T47D (cell line): ENCODE data around the gene PPP5C.
"Not testable (repeated sequence)": the region's sequence is repeated elsewhere in the genome, so short reads cannot be mapped to it uniquely, and the experiment has no call there.

Source experiments
- DNase-seq, 2 experiments: peaks; one replicate each; pipeline versions ENCODE4 v3.0.0 to v3.0.0-alpha.2; 2011 to 2012; ENCODE audit warnings: low read depth in 1 of 2, low spot score in 1 of 2
- JUND ChIP-seq: IDR thresholded peaks from 2 replicates; pipeline ENCODE4 v1.6.1; 2012; ENCODE audit warnings: low read depth
- in situ Hi-C: cut with HindIII; loops from 2 replicates; pipeline ENCODE4 v1.10.0; 2016; ENCODE audit warnings: low sequenced_read_pairs, low pct_unique_long_range_greater_than_20kb

Gene PPP5C

DNA sequence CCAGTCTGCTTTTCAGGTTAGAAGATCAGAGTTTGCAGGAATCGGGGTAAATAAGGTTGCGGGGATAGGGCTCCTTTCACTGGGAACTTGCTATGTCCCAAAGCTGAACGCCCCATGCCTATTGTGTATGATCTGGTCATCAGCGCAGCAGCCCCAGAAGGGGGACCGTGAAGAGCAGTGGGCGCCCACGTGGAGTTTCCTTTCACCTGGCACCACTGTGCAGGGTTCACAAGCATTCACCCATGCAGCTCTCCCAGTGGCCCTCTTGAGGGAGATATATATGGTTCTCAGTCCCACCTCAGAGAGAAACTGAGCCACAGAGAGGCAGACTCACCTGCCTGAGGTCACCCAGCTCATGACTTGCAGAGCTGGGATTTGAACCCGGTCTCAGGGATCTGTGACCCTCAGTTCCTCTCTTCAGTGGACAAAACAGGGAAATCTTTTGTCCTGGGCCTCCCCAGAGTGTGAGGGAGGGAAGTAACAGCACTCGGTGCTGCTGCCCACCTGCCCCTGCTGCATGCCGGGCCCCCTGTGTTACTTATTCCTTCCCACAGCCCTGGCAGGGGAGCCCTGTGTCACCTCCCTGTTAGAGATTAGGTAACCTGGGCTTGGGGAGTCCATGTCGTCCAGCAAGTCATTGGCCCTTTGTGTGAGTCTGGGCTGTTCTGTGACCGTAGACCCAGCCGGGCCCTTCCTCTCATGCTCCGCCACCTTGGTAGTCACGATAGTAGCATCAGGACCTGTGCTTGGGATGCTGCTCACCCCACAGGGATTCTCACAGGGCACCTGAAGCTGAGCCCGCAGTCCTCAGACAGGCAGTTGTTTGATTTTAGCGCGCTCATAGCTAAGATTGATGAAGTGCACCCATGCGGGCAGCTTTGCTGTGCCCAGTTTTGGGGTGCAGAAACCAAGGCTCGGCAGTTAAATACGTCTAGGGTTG, 27.9 kb downstream of the PPP5C start:
- DNase-seq = no peak
- no peak for TF ChIP-seq JUND
- in situ Hi-C loops = no loop called here

DNA sequence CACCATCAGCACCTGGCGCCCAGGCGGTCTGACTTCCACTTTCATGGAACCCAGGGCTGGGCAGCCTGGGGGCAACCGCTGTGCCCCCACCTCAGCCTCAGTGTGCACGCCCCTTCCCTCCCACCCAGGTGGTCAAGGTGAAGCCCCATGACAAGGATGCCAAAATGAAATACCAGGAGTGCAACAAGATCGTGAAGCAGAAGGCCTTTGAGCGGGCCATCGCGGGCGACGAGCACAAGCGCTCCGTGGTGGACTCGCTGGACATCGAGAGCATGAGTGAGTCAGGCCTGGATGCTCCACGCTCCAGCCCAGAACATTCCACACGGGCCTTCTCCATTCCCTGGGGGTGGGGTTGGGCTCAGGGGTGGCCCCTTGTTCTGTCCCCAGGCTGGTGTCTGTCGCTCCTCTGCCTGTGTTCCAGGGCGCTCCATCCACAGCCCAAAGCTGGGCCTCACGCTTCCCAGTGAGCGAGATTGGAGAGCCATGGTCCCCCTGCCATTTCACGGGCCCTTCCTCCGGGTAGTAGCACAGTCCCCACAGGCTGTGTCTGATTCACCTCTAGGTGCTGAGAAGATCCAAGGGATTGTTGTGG, 28.7 kb downstream of the PPP5C start:
- in situ Hi-C loops, DNase-seq: not testable (repeated sequence)

DNA sequence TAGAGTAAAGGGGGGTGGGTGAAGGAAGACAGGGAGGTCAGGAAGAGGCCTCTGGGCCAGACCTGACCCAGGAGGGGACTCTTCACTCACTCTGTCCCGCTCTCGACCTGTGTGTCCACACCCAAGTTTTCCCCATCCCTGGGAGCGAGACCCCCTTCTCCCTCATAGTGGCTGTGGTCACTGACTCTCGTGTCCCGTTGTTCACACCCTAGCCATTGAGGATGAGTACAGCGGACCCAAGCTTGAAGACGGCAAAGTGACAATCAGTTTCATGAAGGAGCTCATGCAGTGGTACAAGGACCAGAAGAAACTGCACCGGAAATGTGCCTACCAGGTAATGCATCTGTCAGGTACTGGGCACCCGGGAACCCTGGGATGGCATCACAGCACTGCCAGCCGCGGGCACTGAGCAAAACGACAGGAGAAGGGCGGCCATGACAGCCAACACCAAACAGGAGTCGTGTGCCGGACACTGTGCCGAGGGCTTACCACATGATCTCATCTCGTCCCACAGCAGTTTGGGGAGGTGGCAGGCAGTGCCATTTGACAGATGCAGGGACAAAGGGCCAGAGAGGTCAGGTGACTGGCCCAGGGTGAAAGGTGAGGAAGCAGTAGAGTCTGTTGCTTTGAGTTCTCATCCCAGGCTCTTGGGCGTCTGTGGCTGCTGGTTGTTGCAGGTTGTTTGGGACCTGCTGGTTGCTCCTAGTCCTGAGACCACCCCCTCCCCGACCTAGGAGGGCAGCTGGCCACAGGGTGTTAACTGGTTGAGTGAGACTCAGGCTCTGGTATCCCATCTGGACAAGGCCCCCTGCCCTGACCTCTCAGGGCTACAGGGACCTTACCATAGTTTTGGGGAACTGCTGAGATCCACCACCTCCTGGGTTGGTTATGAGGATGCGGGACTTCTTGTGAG, 29.6 kb downstream of the PPP5C start:
- TF ChIP-seq JUND = no peak
- in situ Hi-C loops = no loop called here
- no peak for DNase-seq

DNA sequence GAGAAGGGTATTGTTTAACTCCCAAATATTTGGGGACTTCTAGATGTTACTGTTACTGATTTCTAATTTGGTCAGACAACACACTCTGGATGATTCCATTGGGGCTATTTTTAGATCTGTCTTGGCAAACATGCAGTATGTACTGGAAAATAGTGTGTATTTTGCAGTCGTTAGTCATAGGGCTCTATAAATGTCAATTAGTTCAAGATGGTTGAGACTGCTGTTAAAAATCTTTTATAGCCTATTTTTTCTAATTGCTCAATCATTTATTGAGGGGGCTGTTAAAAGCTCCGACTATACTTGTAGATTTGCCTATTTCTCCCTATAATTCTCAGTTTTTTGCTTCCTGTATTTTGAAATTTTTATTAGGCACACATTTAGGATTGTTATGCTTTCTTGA, 31.4 kb downstream of the PPP5C start:
- in situ Hi-C loops = no loop called here
- no peak for DNase-seq
- no peak for TF ChIP-seq JUND

GRCh38 chr19:46380690-46381089, 33.8 kb downstream of the PPP5C start:
- DNase-seq = no peak
- in situ Hi-C loops = no loop called here

GRCh38 chr19:46381346-46381745, 34.5 kb downstream of the PPP5C start:
- in situ Hi-C loops = no loop called here
- no peak for TF ChIP-seq JUND
- no peak for DNase-seq

More at GRCh38 chr19:46380690-46381089, 33.8 kb downstream of the PPP5C start:
- no peak for TF ChIP-seq JUND

DNA sequence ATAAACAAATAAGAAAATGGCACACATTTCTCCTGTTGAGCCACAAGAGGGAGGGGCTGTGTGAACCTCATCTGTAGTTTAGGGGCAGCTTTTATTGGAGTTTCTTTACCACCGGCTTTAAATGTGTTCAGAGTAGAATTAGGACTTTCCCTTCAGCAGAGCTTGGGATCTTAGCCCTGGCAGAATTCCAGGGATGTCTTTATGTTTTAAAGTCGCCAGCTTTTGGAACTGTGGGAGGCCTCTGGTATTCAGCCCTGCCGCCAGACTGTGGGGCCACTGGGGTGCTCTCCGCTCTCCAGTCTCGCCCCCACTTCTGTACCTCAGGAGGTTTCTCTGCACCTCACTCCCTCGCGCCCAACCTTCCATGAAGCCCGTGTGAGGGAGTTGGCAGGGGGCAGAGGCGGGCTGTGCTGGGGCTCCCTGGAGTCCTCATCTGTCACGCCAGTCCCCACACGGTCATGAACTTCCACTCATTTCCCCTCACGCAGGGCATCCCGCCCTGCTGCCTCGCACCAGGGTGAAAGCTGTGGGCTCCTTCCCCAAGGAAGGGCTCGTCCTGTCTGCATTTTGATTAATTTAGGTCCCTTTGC, 35.0 kb downstream of the PPP5C start:
- in situ Hi-C loops = no loop called here
- no peak for TF ChIP-seq JUND
- no peak for DNase-seq

GRCh38 chr19:46383171-46383815, 36.4 kb downstream of the PPP5C start:
- DNase-seq = no peak
- in situ Hi-C loops = no loop called here
- TF ChIP-seq JUND = no peak

DNA sequence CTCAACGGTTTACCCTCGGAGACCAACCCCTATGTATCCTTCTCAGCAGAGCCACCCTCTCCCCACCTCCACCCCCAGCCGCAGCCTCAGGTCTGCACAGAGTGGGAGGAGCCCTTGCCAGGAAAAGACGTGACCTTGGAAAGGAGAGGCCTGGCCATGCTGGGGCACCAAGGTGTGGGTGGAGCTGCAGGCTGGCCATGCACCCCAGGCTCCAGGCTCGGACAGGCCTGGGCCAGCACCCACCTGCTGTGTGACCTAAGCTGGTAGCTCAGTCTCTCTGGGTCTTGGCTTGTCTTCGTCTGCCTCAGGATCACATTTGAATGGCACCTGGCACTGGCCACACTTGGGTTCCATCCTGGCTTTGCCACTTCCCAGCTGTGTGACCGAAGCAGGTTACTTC, 37.0 kb downstream of the PPP5C start:
- in situ Hi-C loops = no loop called here
- TF ChIP-seq JUND = no peak
- no peak for DNase-seq

GRCh38 chr19:46384396-46384795, 37.5 kb downstream of the PPP5C start:
- in situ Hi-C loops = no loop called here
- TF ChIP-seq JUND = no peak
- DNase-seq = no peak

DNA sequence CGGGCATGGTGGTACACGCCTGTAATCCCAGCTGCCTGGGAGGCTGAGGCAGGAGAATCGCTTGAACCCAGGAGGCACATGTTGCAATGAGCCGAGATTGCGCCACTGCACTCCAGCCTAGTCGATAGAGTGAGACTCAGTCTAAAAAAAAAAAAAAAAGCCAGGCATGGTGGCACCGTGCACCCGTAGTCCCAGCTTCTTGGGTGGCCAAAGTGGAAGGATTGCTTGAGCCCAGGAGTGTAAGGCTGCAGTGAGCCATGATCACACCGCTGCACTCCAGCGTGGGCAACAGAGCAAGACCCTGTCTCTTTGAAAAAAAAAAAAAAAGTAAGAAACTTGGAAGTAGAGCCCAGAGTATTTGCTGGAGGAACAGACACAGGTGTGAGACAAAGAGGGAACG, 38.7 kb downstream of the PPP5C start:
- in situ Hi-C loops = no loop called here
- TF ChIP-seq JUND = no peak
- no peak for DNase-seq

DNA sequence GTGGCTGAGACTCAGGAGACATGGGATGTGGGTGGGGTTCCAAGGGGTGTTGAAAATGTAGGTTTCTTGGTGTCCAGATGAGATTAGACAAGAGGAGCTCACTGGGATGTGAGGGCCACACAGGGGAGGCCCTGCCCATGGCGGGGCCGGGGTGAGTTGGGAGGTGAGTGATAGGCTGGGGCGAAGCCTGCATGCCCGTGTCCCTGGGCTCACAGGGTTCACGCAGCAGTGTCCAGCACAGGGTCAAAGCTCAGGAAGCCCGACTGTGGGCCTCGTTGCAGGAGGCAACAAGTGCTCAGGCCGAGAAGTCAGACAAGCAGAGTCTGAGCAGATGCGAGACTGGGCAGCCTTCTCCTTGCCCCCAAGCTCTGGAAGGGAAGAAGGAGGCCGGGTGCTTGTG, 39.3 kb downstream of the PPP5C start:
- DNase-seq = no peak
- in situ Hi-C loops = no loop called here
- no peak for TF ChIP-seq JUND
